Bronchial epithelial cell (primary cell): ENCODE data around the gene SAMD13. TPM values are rescaled to one million over a fixed set of nuclear protein-coding genes. Genes with fewer than 3 reads are reported as not detected.
A peak's percentile ranks its signal among the peaks of the same experiment; 100 is the strongest.

ENCODE experiments used
- DNase-seq: peaks from one replicate; pipeline ENCODE4 v3.0.0-alpha.2; 2010; ENCODE audit warnings: low read depth
- FAIRE-seq: peaks from 2 replicates; lab custom pipeline; 2011; peaks lifted over from hg19 to GRCh38; lab: Jason Lieb, UNC
- H3K27me3 ChIP-seq: 2 replicates; pipeline ENCODE4 v1.5.1; 2011; ENCODE audit warnings: low read length; ENCODE audit not compliant: control insufficient read depth, insufficient read depth
- H3K36me3 ChIP-seq: 2 replicates; pipeline ENCODE4 v1.5.1; 2011; ENCODE audit warnings: low read length; ENCODE audit not compliant: control insufficient read depth, insufficient read depth
- H3K4me3 ChIP-seq: 2 replicates; pipeline ENCODE4 v1.5.1; 2011; ENCODE audit warnings: mild to moderate bottlenecking, low read depth, low read length, control low read depth
- total RNA-seq: library from RNA; depleted of rRNA; stranded (reverse); fragments of >200 nt; gene quantifications from 2 replicates; pipeline ENCODE4 v1.2.1, GENCODE V29; 2014
- TF ChIP-seq, protein P1 (sequence below): IDR thresholded peaks from 2 replicates; pipeline ENCODE4 v1.5.1; 2011; ENCODE audit warnings: mild to moderate bottlenecking, moderate library complexity, low read length, control low read depth, inconsistent platforms; ENCODE audit not compliant: insufficient read depth, severe bottlenecking

Gene SAMD13
- total RNA-seq, 1 donor from 2014 or later: 0.26 TPM

- no peak for DNase-seq
- no peak overlapping the region for H3K4me3 ChIP-seq
- H3K27me3 ChIP-seq: no peaks in the 10 kb centered on the region
- no peak for FAIRE-seq
- TF ChIP-seq, protein P1, sequence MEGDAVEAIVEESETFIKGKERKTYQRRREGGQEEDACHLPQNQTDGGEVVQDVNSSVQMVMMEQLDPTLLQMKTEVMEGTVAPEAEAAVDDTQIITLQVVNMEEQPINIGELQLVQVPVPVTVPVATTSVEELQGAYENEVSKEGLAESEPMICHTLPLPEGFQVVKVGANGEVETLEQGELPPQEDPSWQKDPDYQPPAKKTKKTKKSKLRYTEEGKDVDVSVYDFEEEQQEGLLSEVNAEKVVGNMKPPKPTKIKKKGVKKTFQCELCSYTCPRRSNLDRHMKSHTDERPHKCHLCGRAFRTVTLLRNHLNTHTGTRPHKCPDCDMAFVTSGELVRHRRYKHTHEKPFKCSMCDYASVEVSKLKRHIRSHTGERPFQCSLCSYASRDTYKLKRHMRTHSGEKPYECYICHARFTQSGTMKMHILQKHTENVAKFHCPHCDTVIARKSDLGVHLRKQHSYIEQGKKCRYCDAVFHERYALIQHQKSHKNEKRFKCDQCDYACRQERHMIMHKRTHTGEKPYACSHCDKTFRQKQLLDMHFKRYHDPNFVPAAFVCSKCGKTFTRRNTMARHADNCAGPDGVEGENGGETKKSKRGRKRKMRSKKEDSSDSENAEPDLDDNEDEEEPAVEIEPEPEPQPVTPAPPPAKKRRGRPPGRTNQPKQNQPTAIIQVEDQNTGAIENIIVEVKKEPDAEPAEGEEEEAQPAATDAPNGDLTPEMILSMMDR: no peak
- H3K36me3 ChIP-seq: no peaks in the 10 kb centered on the region
These were observed 26.3 kb downstream of the SAMD13 start for GRCh38 chr1:84327830-84328229.

DNA sequence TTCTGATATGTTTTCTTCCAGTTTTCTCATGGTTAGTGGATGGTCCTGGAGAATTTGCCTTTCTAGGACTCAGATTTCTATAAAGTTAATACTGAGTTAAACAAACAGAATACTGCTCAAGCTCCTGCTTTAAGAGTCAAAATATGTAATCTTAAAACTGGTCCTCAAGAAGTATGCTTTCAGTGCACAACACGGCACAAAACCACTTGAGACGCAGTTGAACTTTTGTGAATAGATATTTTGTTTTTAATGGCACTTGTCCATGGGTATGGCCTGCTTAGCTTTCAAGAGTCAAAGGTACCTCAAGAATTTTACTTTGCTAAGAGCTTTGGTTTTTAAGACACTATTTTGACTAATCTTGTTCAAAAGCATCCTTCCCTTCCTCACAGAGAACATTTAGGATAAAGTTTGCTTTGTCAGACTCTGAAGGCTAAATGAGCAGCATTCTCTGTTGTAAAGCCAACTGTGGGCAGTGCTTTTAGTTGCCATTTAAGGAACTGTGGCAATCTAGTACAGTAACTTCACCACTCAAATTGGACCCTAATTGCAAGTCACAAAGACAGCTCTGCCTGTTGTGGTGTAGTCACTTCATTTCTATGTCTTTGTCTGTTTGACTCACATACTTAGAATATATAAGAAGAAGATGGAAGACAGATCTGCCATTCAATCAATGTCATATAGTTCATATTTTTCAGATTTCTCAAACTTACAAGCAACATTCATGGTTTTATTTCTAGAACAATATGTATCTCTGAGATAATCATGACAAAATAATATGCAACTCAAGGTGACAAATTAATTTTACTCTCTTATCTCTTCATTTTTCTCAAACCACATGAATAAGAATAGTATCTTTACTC is 28.8 kb downstream of the SAMD13 start:
- no peaks in the 10 kb centered on the region for H3K27me3 ChIP-seq
- no peak overlapping the region for H3K4me3 ChIP-seq
- no peaks in the 10 kb centered on the region for H3K36me3 ChIP-seq
- TF ChIP-seq, protein P1: no peak
- FAIRE-seq (no peak), DNase-seq (no peak)

DNA sequence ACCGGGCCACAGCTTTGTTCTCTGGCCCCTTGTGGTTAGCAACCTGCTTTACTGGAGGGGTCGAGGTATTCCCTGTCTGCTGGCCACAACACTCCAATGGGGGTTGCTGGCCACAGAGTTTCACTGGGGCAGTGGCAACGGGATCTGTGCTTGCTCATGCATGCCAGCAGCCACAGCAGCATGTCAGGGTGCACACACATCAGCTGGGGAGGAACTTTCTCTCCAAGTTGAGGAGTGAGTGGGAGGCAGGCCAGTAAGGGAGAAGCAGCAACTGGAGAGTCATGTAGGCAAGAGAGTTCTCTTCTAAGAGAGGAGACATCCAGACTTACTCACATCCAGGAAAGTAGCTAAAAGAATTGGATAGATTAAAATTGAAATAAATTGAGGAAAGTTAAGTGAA is 38.0 kb downstream of the SAMD13 start:
- Histone ChIP-seq H3K4me3 (no peak overlapping the region), H3K27me3 (no peaks in the 10 kb centered on the region), H3K36me3 (no peaks in the 10 kb centered on the region)
- FAIRE-seq (no peak), DNase-seq (peak; percentile 35)
- TF ChIP-seq, protein P1: no peak

- no peaks in the 10 kb centered on the region for H3K36me3 ChIP-seq
- no peak for FAIRE-seq
- TF ChIP-seq, protein P1: no peak
These were observed 42.8 kb downstream of the SAMD13 start for GRCh38 chr1:84344286-84344685.

GRCh38 chr1:84345220-84345619 is 43.7 kb downstream of the SAMD13 start:
- DNase-seq (no peak), FAIRE-seq (no peak)
- TF ChIP-seq, protein P1: no peak
- Histone ChIP-seq H3K36me3 (no peaks in the 10 kb centered on the region), H3K4me3 (no peak overlapping the region), H3K27me3 (no peaks in the 10 kb centered on the region)

More at GRCh38 chr1:84344286-84344685, 42.8 kb downstream of the SAMD13 start:
- Histone ChIP-seq H3K4me3 (no peak overlapping the region), H3K27me3 (no peaks in the 10 kb centered on the region)
- peak; percentile 61 for DNase-seq
